C4-2B (cell line): ENCODE measurements around the gene GBP7.

Experiments used
- ZFX ChIP-seq: fragments of 450-650 bp; IDR thresholded peaks from 2 replicates; pipeline ENCODE4 v1.6.1; 2017
- TF ChIP-seq, protein P1 (sequence below): fragments of 450-650 bp; conservative IDR thresholded peaks from 2 replicates; pipeline ENCODE4 v1.5.1; 2017; ENCODE audit warnings: mild to moderate bottlenecking

DNA sequence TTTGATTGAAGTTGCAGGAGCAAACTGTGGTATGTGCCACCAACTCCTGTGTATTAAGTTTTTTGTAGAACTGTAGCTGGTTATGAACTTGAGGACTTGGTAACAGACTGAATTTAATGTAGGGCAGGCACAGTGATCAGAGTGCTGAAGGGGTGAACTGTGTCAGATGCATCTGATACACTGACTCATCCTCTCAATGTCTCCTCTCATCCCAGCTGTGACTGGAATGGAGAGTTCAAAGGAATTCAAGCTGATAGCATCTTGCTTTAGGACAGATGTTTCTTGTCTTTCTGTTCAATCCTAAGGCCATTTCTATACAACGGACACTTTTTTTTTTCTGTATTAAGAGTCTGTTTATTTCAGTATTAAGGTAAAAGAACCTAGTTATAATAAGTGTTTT, 85.8 kb downstream of the GBP7 start:
- TF ChIP-seq, protein P1, sequence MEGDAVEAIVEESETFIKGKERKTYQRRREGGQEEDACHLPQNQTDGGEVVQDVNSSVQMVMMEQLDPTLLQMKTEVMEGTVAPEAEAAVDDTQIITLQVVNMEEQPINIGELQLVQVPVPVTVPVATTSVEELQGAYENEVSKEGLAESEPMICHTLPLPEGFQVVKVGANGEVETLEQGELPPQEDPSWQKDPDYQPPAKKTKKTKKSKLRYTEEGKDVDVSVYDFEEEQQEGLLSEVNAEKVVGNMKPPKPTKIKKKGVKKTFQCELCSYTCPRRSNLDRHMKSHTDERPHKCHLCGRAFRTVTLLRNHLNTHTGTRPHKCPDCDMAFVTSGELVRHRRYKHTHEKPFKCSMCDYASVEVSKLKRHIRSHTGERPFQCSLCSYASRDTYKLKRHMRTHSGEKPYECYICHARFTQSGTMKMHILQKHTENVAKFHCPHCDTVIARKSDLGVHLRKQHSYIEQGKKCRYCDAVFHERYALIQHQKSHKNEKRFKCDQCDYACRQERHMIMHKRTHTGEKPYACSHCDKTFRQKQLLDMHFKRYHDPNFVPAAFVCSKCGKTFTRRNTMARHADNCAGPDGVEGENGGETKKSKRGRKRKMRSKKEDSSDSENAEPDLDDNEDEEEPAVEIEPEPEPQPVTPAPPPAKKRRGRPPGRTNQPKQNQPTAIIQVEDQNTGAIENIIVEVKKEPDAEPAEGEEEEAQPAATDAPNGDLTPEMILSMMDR, result no peak
- no peak for TF ChIP-seq ZFX
